ENCODE results near the gene PAMR1.

- TF ChIP-seq CTCF (conservative IDR thresholded peaks at IDR 0.05) (no peak), EZH2 (IDR thresholded peaks at IDR 0.05; ENCODE audit: low read depth) (no peak)
Observed at GRCh38 chr11:35424157-35424940, 101.1 kb downstream of the PAMR1 start.
